ENCODE measurements around the gene TMEM132D.

Gene TMEM132D

DNA sequence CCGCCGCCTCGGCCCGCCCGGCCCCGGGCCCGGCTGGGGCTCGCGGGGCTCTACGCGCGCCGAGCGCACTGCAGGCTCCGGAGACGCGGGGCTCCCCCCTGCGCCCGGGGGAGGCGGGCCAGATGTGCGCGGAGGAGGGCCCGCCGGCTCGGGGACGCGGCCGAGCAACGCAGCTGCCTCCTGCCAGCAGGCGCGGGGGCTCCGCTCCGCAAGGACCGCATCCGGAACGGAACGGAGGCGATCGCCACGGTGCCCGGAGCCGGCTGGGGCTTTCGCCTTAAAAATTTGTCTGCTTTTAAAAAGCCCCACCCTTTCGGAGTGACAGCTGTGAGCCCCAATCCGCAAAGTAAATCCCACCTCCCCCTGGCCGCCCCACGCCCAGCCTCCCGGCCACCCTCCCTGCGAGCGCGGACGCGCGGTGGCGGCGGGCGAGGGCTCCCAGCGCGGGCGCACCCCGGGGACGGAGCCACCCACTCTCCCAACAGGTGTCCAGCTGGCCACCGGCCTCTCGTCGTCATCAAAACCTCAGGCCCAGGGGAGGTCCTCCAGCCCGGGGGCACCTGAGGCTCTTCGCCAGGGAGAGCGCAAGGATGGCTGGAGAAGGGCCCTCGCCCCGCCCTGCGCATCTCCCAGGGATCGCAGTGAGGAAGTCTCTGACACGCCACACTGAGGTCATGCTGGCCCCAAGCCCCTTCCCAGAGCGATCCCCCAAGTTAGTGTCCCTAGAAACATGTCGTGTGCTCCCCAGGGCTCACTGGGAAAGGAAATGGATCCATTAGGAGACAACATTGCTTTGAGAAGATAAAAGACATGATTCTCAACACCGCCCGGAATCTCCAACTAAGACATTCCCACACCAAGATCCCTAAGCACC is at the start of gene TMEM132D:
Gene TMEM132D, minus strand, starts transcription at position 70 of the 874 bp plus-strand sequence.
- H3K4me3 Mint-ChIP-seq = peak within 1 kb of the TSS; percentile 75 to 83 (median 77)
- peaks cover 17% of the 10 kb centered on the region for H3K4me1 Mint-ChIP-seq
- no peak within 1 kb of the TSS for H3K27ac Mint-ChIP-seq
- H3K9me3 Mint-ChIP-seq = no peaks in the 10 kb centered on the region
- H3K27me3 Mint-ChIP-seq (ENCODE audit: low read depth) = peaks cover 87% of the 10 kb centered on the region
- no peaks in the 10 kb centered on the region for H3K36me3 Mint-ChIP-seq (ENCODE audit: low read depth)
- TF ChIP-seq, protein P1, sequence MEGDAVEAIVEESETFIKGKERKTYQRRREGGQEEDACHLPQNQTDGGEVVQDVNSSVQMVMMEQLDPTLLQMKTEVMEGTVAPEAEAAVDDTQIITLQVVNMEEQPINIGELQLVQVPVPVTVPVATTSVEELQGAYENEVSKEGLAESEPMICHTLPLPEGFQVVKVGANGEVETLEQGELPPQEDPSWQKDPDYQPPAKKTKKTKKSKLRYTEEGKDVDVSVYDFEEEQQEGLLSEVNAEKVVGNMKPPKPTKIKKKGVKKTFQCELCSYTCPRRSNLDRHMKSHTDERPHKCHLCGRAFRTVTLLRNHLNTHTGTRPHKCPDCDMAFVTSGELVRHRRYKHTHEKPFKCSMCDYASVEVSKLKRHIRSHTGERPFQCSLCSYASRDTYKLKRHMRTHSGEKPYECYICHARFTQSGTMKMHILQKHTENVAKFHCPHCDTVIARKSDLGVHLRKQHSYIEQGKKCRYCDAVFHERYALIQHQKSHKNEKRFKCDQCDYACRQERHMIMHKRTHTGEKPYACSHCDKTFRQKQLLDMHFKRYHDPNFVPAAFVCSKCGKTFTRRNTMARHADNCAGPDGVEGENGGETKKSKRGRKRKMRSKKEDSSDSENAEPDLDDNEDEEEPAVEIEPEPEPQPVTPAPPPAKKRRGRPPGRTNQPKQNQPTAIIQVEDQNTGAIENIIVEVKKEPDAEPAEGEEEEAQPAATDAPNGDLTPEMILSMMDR (IDR thresholded peaks at IDR 0.05; ENCODE audit: unreplicated experiment in 3 of 3) = no peak

GRCh38 chr12:129949651-129950050 is 45.8 kb upstream of the TMEM132D start:
- H3K9me3 Mint-ChIP-seq = peaks cover 3% of the 10 kb centered on the region
- no peak overlapping the region for H3K27ac Mint-ChIP-seq
- no peak overlapping the region for H3K4me3 Mint-ChIP-seq
- TF ChIP-seq, protein P1 (IDR thresholded peaks at IDR 0.05; ENCODE audit: unreplicated experiment in 3 of 3) = no peak
- no peaks in the 10 kb centered on the region for H3K4me1 Mint-ChIP-seq
- peaks cover 8% of the 10 kb centered on the region for H3K27me3 Mint-ChIP-seq (ENCODE audit: low read depth)
- no peaks in the 10 kb centered on the region for H3K36me3 Mint-ChIP-seq (ENCODE audit: low read depth)

DNA sequence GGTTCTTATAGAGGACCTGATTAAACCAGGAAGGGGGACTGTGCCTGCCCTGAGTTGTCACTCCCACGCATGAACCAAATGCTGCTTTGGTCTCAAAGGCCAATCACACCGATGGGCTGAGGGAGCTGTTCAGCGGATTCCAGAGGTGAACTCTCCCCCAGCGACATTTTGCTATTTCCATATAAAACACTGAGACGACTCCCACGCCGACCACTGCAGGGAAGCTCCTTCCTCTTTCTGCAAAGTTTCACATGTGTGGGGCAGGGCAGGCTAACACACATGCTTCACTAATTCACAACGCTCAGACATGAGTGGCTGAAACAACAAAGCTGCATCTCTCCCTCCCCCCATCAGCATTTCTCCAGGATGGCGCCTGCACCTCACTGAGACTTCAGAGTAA is 37.8 kb upstream of the TMEM132D start:
- TF ChIP-seq, protein P1 (IDR thresholded peaks at IDR 0.05; ENCODE audit: unreplicated experiment in 3 of 3) = no peak
- H3K36me3 Mint-ChIP-seq (ENCODE audit: low read depth) = no peaks in the 10 kb centered on the region
- no peaks in the 10 kb centered on the region for H3K4me1 Mint-ChIP-seq
- H3K27ac Mint-ChIP-seq = peak overlapping the region in 2 of 3 experiments; percentile 6 to 23
- H3K9me3 Mint-ChIP-seq = peaks cover 1% of the 10 kb centered on the region
- H3K4me3 Mint-ChIP-seq = no peak overlapping the region
- H3K27me3 Mint-ChIP-seq (ENCODE audit: low read depth) = peaks cover 22% of the 10 kb centered on the region

DNA sequence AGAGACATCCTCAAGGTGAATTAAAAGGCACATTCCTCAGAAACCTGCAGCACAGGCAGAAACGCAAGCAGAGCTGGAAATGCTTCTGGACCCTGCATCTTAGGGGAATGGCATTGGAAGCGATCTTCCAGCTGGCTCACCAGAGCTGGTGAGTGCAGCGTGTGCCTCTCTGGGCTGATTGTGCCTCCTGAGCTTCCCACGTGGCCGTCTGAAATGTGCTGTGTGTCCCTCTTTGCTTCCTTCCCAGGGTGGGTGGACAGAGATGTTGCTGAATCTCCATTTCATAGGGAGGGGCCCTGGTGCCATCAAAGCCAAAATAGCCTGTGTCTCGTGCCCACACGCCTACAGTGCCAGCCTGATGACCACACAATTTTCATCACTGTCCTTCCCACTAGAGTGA is 34.3 kb upstream of the TMEM132D start:
- TF ChIP-seq, protein P1 (IDR thresholded peaks at IDR 0.05; ENCODE audit: unreplicated experiment in 3 of 3) = no peak
- Mint-ChIP-seq H3K27ac (no peak overlapping the region), H3K9me3 (peaks cover 11% of the 10 kb centered on the region), H3K4me3 (no peak overlapping the region), H3K36me3 (ENCODE audit: low read depth) (no peaks in the 10 kb centered on the region), H3K4me1 (no peaks in the 10 kb centered on the region), H3K27me3 (ENCODE audit: low read depth) (peaks cover 21% of the 10 kb centered on the region)

DNA sequence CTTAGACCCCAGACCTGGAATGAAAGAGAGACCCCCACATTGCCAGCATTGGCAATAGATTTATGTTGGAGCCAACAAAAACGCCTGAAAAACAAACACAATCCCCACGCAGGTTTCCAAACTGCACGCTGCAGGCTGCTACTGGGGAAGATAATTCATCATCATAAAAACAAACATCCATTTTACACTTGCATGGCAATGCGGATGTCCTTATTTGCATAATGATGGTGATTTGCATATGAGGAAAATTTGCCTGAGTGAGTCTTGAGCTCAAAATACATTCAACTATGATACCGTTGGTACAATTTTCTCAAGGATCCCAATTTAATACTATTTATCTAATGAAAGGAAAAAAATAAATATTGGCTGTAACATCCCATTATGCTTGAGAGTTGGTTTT is 33.6 kb upstream of the TMEM132D start:
- Mint-ChIP-seq H3K9me3 (peaks cover 11% of the 10 kb centered on the region), H3K4me1 (no peaks in the 10 kb centered on the region), H3K4me3 (no peak overlapping the region), H3K36me3 (ENCODE audit: low read depth) (no peaks in the 10 kb centered on the region), H3K27ac (no peak overlapping the region), H3K27me3 (ENCODE audit: low read depth) (peaks cover 16% of the 10 kb centered on the region)
- TF ChIP-seq, protein P1 (IDR thresholded peaks at IDR 0.05; ENCODE audit: unreplicated experiment in 3 of 3) = no peak

DNA sequence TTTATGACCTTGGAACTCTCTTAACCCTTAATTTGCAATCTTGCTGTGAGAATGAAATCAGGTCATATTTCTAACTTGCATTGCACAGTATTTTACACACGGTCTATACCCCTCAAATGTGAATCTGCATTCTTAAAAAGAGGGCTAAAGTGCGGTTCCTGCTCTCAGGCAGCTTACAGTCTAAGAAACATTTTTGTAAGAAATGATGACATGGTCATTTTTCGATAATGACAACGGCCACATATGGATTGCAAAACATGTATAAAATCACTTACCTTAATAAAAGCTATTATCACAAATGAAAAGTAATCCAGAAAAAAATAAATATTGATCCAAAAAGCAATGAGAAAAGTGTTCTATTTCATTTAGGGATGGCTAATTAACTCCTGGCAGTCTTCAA is 24.8 kb upstream of the TMEM132D start:
- peaks cover 10% of the 10 kb centered on the region for H3K27me3 Mint-ChIP-seq (ENCODE audit: low read depth)
- H3K4me1 Mint-ChIP-seq = no peaks in the 10 kb centered on the region
- TF ChIP-seq, protein P1 (IDR thresholded peaks at IDR 0.05; ENCODE audit: unreplicated experiment in 3 of 3) = no peak
- no peaks in the 10 kb centered on the region for H3K36me3 Mint-ChIP-seq (ENCODE audit: low read depth)
- H3K9me3 Mint-ChIP-seq = no peaks in the 10 kb centered on the region
- H3K27ac Mint-ChIP-seq = no peak overlapping the region
- no peak overlapping the region for H3K4me3 Mint-ChIP-seq

Measured in nephron (organoid).